Muscle layer of duodenum (tissue), 2 donors: Measurements from ENCODE around the gene SYK.

ENCODE experiments used
- H3K27ac ChIP-seq: one replicate; pipeline ENCODE4 v1.7.0; 2013; ENCODE audit warnings: mild to moderate bottlenecking, low read length
- H3K27me3 ChIP-seq: one replicate; pipeline ENCODE4 v1.7.0; 2013; ENCODE audit warnings: low read depth, mild to moderate bottlenecking, control low read depth, low read length
- H3K36me3 ChIP-seq, 2 donors: one replicate each; pipeline ENCODE4 v1.7.0; 2013; ENCODE audit warnings: low read length in 2 of 2, control low read depth in 1 of 2, mild to moderate bottlenecking in 1 of 2; ENCODE audit not compliant: insufficient read depth in 2 of 2, control insufficient read depth in 1 of 2
- H3K4me1 ChIP-seq, 2 donors: one replicate each; pipeline ENCODE4 v1.7.0; 2013; ENCODE audit warnings: low read length in 2 of 2, mild to moderate bottlenecking in 2 of 2, control low read depth in 1 of 2, moderate library complexity in 1 of 2; ENCODE audit not compliant: insufficient read depth in 2 of 2, control insufficient read depth in 1 of 2
- H3K4me3 ChIP-seq, 2 donors: one replicate each; pipeline ENCODE4 v1.7.0; 2013; ENCODE audit warnings: low read length in 2 of 2, low read depth in 1 of 2, mild to moderate bottlenecking in 1 of 2
- H3K9me3 ChIP-seq, 2 donors: one replicate each; pipeline ENCODE4 v1.7.0; 2013; ENCODE audit warnings: low read length in 2 of 2, control low read depth in 1 of 2, mild to moderate bottlenecking in 1 of 2; ENCODE audit not compliant: control insufficient read depth in 1 of 2
- donor health status: healthy.

Gene SYK

GRCh38 chr9:90927496-90927895 is 125.9 kb downstream of the SYK start:
- no peaks in the 10 kb centered on the region for H3K9me3 ChIP-seq
- H3K27me3 ChIP-seq: no peaks in the 10 kb centered on the region
- no peak overlapping the region for H3K4me3 ChIP-seq
- no peaks in the 10 kb centered on the region for H3K36me3 ChIP-seq
- no peaks in the 10 kb centered on the region for H3K4me1 ChIP-seq
- no peak overlapping the region for H3K27ac ChIP-seq

GRCh38 chr9:90929626-90930025 is 128.0 kb downstream of the SYK start:
- H3K4me3 ChIP-seq: no peak overlapping the region
- H3K4me1 ChIP-seq: no peaks in the 10 kb centered on the region
- no peak overlapping the region for H3K27ac ChIP-seq
- no peaks in the 10 kb centered on the region for H3K27me3 ChIP-seq
- H3K36me3 ChIP-seq: no peaks in the 10 kb centered on the region
- no peaks in the 10 kb centered on the region for H3K9me3 ChIP-seq

- no peaks in the 10 kb centered on the region for H3K4me1 ChIP-seq
- no peaks in the 10 kb centered on the region for H3K9me3 ChIP-seq
- no peak overlapping the region for H3K27ac ChIP-seq
- no peaks in the 10 kb centered on the region for H3K27me3 ChIP-seq
- H3K4me3 ChIP-seq: no peak overlapping the region
- H3K36me3 ChIP-seq: no peaks in the 10 kb centered on the region
Observed at GRCh38 chr9:90933468-90933867, 131.8 kb downstream of the SYK start.

- Histone ChIP-seq H3K9me3 (no peaks in the 10 kb centered on the region), H3K27ac (no peak overlapping the region), H3K36me3 (no peaks in the 10 kb centered on the region), H3K4me3 (no peak overlapping the region), H3K4me1 (no peaks in the 10 kb centered on the region), H3K27me3 (no peaks in the 10 kb centered on the region)
Observed at GRCh38 chr9:90939351-90939750, 137.7 kb downstream of the SYK start.

GRCh38 chr9:90940280-90940679 is 138.7 kb downstream of the SYK start:
- H3K27ac ChIP-seq: no peak overlapping the region
- no peaks in the 10 kb centered on the region for H3K9me3 ChIP-seq
- no peaks in the 10 kb centered on the region for H3K36me3 ChIP-seq
- no peaks in the 10 kb centered on the region for H3K27me3 ChIP-seq
- H3K4me3 ChIP-seq: no peak overlapping the region
- H3K4me1 ChIP-seq: no peaks in the 10 kb centered on the region

- Histone ChIP-seq H3K9me3 (no peaks in the 10 kb centered on the region), H3K27me3 (no peaks in the 10 kb centered on the region), H3K4me3 (no peak overlapping the region), H3K36me3 (no peaks in the 10 kb centered on the region), H3K27ac (no peak overlapping the region), H3K4me1 (no peaks in the 10 kb centered on the region)
Observed at GRCh38 chr9:90941661-90942060, 140.0 kb downstream of the SYK start.

GRCh38 chr9:90942555-90942954 is 140.9 kb downstream of the SYK start:
- H3K9me3 ChIP-seq: no peaks in the 10 kb centered on the region
- no peaks in the 10 kb centered on the region for H3K4me1 ChIP-seq
- H3K36me3 ChIP-seq: no peaks in the 10 kb centered on the region
- H3K27ac ChIP-seq: no peak overlapping the region
- no peaks in the 10 kb centered on the region for H3K27me3 ChIP-seq
- H3K4me3 ChIP-seq: no peak overlapping the region

- H3K27me3 ChIP-seq: no peaks in the 10 kb centered on the region
- no peaks in the 10 kb centered on the region for H3K4me1 ChIP-seq
- no peaks in the 10 kb centered on the region for H3K9me3 ChIP-seq
- H3K4me3 ChIP-seq: no peak overlapping the region
- no peak overlapping the region for H3K27ac ChIP-seq
- no peaks in the 10 kb centered on the region for H3K36me3 ChIP-seq
Observed at GRCh38 chr9:90943341-90943740, 141.7 kb downstream of the SYK start.

GRCh38 chr9:90945336-90945735 is 143.7 kb downstream of the SYK start:
- H3K27me3 ChIP-seq: no peaks in the 10 kb centered on the region
- H3K27ac ChIP-seq: no peak overlapping the region
- no peaks in the 10 kb centered on the region for H3K36me3 ChIP-seq
- H3K4me3 ChIP-seq: no peak overlapping the region
- H3K4me1 ChIP-seq: no peaks in the 10 kb centered on the region
- H3K9me3 ChIP-seq: no peaks in the 10 kb centered on the region

- H3K36me3 ChIP-seq: no peaks in the 10 kb centered on the region
Observed at GRCh38 chr9:90946982-90947381, 145.4 kb downstream of the SYK start.

More at GRCh38 chr9:90946982-90947381, 145.4 kb downstream of the SYK start:
- Histone ChIP-seq H3K27me3 (no peaks in the 10 kb centered on the region), H3K4me1 (no peaks in the 10 kb centered on the region), H3K27ac (no peak overlapping the region), H3K4me3 (no peak overlapping the region), H3K9me3 (no peaks in the 10 kb centered on the region)
